ENCODE results near the gene TEX2.
"Not testable (repeated sequence)": the region's sequence is repeated elsewhere in the genome, so short reads cannot be mapped to it uniquely, and the experiment has no call there.

The TEX2 gene

GRCh38 chr17:64212122-64212521, 50.9 kb downstream of the TEX2 start:
- no peak for DNase-seq

- no peak for DNase-seq
Observed at GRCh38 chr17:64209983-64210382, 53.1 kb downstream of the TEX2 start.

GRCh38 chr17:64209356-64209941, 53.6 kb downstream of the TEX2 start:
- DNase-seq: no peak

GRCh38 chr17:64208656-64209055, 54.4 kb downstream of the TEX2 start:
- not testable (repeated sequence) for DNase-seq

GRCh38 chr17:64205804-64206203, 57.3 kb downstream of the TEX2 start:
- DNase-seq: no peak

GRCh38 chr17:64203630-64204029, 59.4 kb downstream of the TEX2 start:
- DNase-seq: no peak

GRCh38 chr17:64202683-64203344, 60.2 kb downstream of the TEX2 start:
- DNase-seq: no peak

GRCh38 chr17:64200080-64201032, 62.7 kb downstream of the TEX2 start:
- peak; percentile 51 for DNase-seq

GRCh38 chr17:64198331-64199090, 64.5 kb downstream of the TEX2 start:
- peak; percentile 22 for DNase-seq

- DNase-seq: no peak
Observed at GRCh38 chr17:64196601-64197000, 66.5 kb downstream of the TEX2 start.

GRCh38 chr17:64193561-64193960, 69.5 kb downstream of the TEX2 start:
- DNase-seq: no peak

GRCh38 chr17:64192589-64192988, 70.5 kb downstream of the TEX2 start:
- DNase-seq: no peak

- DNase-seq: no peak
Observed at GRCh38 chr17:64190472-64190871, 72.6 kb downstream of the TEX2 start.

- DNase-seq: no peak
Observed at GRCh38 chr17:64188088-64188487, 75.0 kb downstream of the TEX2 start.

GRCh38 chr17:64187093-64187895, 75.8 kb downstream of the TEX2 start:
- DNase-seq: no peak

- DNase-seq: no peak
Observed at GRCh38 chr17:64186171-64187092, 76.6 kb downstream of the TEX2 start.

GRCh38 chr17:64185557-64185956, 77.5 kb downstream of the TEX2 start:
- not testable (repeated sequence) for DNase-seq

- no peak for DNase-seq
Observed at GRCh38 chr17:64185101-64185500, 78.0 kb downstream of the TEX2 start.

GRCh38 chr17:64183815-64184214, 79.2 kb downstream of the TEX2 start:
- DNase-seq: peak; percentile 38

GRCh38 chr17:64182325-64183012, 80.6 kb downstream of the TEX2 start:
- DNase-seq: no peak

Data from hematopoietic multipotent progenitor cell treated with erythropoietin and hydrocortisone succinate and interleukin-3 and kit ligand, for 4 days (in vitro differentiated cells).